A549 treated with AZD2906 at 1 μM for 4 hours (cell line): ENCODE measurements around the gene CTXN1. TPM values are rescaled to one million over a fixed set of nuclear protein-coding genes. Genes with fewer than 3 reads are reported as not detected.

Experiments
- total RNA-seq: library from RNA; stranded (reverse); fragments of 200-300 nt; extraction: Qiagen RNA extraction; gene quantifications from 5 replicates; pipeline ENCODE4 v1.2.3, GENCODE V29; 2022

The CTXN1 gene
- total RNA-seq: 8.2 to 23.4 TPM (median 22.0 TPM) in 5 replicates

DNA sequence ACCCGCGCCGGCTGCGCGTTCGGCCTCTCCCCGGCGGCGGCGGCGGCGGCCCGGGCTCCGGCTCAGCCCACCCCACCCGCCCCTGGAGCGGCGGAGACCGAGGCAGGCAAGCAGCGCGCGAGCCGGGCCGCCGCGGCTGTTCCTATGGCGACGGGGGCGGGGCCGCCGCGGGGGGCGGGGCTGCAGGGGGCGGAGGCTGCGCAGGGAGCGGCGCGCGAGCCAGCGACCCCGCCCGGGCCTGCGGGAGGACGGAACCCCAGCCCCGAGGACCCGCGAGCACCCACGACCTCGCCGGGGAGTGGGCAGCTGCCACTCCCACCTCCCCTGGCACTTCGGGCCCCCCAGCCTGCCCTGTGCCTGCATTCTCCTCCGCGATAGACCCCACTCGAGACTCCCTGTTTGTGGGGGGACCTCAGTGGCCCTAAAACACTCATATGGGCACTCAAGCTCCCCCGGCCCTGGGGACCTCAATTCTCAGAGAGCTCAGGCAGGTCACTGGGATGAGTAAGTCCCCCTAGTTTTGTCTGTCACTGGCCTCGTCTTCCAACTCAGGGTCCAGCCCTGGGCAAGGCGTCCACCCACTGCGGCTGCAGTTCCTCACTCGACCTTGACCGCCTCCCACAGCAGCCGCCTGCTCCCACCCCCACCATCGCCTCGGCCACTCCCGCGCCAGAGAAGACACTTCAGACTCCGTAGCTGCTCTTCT, at the start of gene CTXN1:
CTXN1 (minus strand) TSS at position 115 of the 706 bp plus-strand sequence. CDS start 597 bp downstream, outside the sequence.

DNA sequence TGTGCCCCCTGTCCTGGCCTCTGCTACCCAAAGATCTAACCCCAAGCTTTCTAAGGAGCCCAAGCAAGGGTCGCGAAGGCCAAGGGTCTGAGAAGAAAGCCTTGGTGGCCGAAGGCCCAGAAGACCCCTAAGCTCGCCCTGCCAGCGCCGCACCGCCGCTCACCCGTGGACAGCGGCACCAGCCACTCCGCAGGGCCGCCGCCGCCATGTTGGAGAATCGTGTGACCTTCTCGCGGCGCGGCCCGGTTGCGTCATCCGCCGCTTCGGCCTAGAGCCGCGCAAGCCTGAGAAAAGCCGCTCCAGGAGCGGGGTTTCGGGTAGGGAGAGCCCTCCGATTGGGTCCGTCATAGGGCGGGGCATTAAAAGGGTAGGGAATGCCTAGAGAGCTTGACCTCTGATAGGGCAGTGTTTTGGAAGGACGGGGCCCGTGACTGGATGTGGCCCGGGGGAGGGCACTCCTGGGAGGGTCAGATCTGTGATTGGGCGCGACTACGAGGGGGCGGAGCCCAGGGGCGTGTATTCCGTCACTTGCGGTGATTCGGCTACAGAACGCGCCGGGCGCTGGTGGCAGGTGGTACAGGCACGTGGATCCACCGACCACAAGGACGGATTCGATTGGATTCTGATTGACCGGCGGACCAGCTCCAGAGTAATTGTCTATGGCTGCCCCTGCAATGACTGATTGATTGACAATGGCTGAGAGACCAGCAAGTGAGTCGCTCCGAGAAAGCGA, 17.7 kb upstream of the CTXN1 start, which contains the start of gene TIMM44:
TIMM44 (minus strand) TSS at position 223 of the 733 bp plus-strand sequence; CDS start at position 208, 15 bp downstream.

DNA sequence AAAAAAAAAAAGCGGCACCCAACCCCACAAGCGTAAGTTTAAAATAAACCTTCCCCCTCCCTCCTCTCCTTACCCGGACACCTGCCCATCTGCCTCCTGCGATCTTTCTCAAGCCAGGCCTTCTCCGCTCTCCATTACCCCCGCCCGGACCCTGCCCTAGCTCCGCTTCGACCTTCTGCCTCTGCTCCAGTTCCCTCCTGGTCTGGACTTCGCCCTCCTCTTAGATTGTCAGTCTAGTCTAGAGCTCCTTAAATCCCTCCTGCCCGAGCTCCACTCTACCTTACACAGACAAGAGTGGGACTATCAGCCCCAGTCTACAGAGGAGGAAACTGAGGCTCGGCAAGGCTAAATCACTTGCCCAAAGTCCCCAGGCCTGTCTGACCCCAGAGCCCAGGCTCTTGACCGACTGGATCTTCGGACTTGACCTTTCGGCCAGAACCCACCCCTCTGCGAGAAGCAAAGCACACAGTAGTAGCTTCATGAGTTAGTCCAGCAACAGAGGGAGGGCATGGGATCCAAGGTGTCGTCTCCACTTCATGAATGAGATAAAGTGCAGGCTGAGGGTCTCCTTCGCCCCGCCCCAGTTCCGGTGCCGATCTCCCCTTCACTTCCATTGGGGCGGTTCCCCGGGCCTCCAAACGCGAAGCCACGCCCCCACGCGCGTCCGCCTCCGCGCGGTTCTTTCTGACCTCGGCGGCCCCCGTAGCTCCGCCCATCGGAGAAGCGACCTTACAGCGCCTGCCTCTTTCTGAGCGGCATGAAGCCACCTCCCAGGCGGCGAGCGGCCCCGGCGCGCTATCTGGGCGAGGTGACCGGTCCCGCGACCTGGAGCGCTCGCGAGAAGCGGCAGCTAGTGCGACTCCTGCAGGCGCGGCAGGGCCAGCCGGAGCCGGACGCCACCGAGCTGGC, 6.1 kb downstream of the CTXN1 start, which contains the start of gene SNAPC2:
SNAPC2 (plus strand) TSS at position 729 of the 909 bp plus-strand sequence; CDS start at position 758, 29 bp downstream.

DNA sequence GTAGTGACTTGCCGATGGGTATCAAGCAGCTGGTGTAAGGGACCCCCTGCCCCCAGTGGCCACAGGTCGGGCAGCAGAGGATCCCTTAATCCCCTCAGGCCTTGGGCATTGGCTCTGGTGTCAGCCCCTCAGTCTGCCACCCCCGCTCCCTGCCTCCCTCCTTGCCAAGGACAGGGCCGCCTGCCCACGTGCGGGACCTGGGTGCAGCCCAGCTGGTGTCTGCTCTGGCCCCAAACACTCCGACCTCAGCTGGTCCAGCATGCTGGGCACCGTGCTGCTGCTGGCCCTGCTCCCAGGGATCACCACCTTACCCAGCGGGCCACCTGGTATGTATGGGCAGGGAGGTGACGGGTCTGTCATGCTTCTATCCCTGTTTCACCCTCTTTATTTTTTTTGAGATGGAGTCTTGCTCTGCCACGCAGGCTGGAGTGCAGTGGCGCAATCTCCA, 11.3 kb downstream of the CTXN1 start, which contains the start of gene TGFBR3L:
TGFBR3L (plus strand) TSS at position 233 of the 448 bp plus-strand sequence.

DNA sequence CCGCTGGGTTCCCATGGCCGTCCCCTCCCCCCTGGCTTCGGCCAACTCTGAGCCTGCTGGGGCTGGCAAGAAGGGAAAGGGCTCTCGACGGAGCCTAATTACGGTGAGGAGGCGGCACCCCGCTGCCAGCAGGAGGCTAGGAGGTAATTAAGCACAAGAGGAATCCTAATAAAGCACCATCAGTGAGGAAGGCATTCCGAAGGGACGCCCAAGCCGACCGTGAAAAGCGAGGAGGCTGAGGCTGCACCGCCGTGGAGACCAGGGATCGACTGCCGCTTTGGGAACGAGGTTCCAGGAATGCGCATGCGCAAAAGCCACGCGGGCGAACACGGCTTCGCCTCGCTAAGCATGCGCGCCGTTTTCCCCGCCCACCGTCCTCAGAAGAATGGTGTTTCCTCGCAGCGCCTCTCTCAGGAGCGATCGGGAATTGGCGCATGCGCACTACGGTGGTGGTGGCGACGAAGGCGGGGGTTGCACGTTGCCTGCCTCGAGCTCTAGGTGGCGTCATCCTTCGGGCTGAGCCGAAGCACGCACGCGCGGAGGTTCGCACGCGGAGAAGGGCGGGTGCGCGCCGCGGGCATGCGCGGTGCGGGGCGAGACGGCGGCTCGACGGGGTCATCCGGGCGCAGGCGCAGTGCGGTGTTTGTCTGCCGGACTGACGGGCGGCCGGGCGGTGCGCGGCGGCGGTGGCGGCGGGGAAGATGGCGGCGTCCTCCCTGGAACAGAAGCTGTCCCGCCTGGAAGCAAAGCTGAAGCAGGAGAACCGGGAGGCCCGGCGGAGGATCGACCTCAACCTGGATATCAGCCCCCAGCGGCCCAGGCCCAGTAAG, 22.5 kb downstream of the CTXN1 start, which contains the start of gene MAP2K7:
MAP2K7 (plus strand) TSS at position 634 of the 830 bp plus-strand sequence; CDS start at position 702, 68 bp downstream.

DNA sequence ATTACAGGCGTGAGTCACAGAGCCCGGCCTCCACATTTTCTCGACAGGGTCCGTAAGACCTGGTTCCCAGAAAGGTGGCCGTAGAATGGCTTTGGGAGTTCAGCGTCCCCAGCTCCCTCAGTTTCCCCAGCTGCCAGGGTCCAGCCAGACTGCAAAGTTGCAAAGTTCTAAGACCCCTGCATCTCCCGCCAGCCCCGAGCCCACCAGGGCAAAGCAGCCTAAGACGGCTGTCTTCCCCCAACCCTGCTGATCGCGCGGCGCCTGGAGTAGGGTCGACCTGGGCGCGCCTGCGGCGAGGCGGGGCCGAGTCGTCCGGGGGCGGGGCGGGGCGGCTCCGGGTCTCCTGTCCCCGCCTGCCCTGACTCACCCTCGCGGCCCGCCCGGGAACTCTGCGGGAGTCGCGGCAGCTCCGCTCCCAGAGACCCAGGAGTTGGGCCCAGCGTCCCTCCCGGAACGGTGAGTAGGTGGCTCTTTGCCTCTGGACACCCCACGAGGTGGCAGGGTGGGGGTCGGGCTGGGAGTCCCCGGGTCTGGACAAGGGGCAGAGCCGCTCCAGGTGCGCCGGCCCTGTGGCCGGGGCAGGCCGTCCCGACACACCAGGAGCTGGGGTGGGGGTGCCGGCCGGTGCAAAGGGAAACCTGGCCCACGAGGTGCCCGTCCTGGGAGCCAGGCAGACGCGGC, 37.6 kb downstream of the CTXN1 start, which contains the start of gene LRRC8E:
LRRC8E (plus strand) TSS at position 366 of the 681 bp plus-strand sequence. CDS start 7,094 bp downstream, outside the sequence.

Other genes starting within 250 kb of the CTXN1 start
- not detected in 5 replicates for gene MCEMP1, start 249.0 kb downstream of the CTXN1 start, total RNA-seq
- 38.4 to 108 TPM (median 106 TPM) in 5 replicates for gene TRAPPC5, start 245.3 kb downstream of the CTXN1 start, total RNA-seq
- not detected in 5 replicates for gene FCER2, start 224.0 kb downstream of the CTXN1 start, total RNA-seq
- gene CLEC4G, start 194.0 kb downstream of the CTXN1 start, total RNA-seq: not detected in 5 replicates
- gene CD209, start 178.6 kb downstream of the CTXN1 start, total RNA-seq: not detected in 5 replicates
- gene CLEC4M, start 162.9 kb downstream of the CTXN1 start, total RNA-seq: not detected in 5 replicates
- gene EVI5L, start 95.9 kb downstream of the CTXN1 start, total RNA-seq: 1.3 to 1.9 TPM (median 1.5 TPM) in 5 replicates
- gene PRR36, start 51.7 kb downstream of the CTXN1 start, total RNA-seq: 0.28 to 0.51 TPM (median 0.39 TPM) in 5 replicates
- 5.1 to 6.0 TPM (median 5.5 TPM) in 5 replicates for gene LRRC8E, start 37.6 kb downstream of the CTXN1 start, total RNA-seq
- gene MAP2K7, start 22.3 kb downstream of the CTXN1 start, total RNA-seq: 11.3 to 15.6 TPM (median 13.9 TPM) in 5 replicates
- gene TGFBR3L, start 11.3 kb downstream of the CTXN1 start, total RNA-seq: 0.63 to 2.0 TPM (median 1.7 TPM) in 5 replicates
- gene SNAPC2, start 5.8 kb downstream of the CTXN1 start, total RNA-seq: 20.6 to 32.3 TPM (median 29.6 TPM) in 5 replicates
- gene TIMM44, start 17.5 kb upstream of the CTXN1 start, total RNA-seq: 26.1 to 31.2 TPM (median 27.4 TPM) in 5 replicates
- gene ELAVL1, start 79.5 kb upstream of the CTXN1 start, total RNA-seq: 60.3 to 70.8 TPM (median 65.5 TPM) in 5 replicates
- gene CCL25, start 126.6 kb upstream of the CTXN1 start, total RNA-seq: not detected in 5 replicates
- not detected in 5 replicates for gene FBN3, start 223.5 kb upstream of the CTXN1 start, total RNA-seq